Mucosa of gallbladder (tissue), 1 donor: ENCODE data around the gene ATP9A. TPM values are rescaled to one million over a fixed set of nuclear protein-coding genes. Genes with fewer than 3 reads are reported as not detected.
"Not testable (repeated sequence)": the region's sequence is repeated elsewhere in the genome, so short reads cannot be mapped to it uniquely, and the experiment has no call there.

Experiments
- DNase-seq: peaks from one replicate; pipeline ENCODE4 v3.0.0-alpha.2; 2020; ENCODE audit warnings: low spot score
- total RNA-seq: library from RNA; stranded (reverse); gene quantifications from one replicate; pipeline ENCODE4 v1.2.1, GENCODE V29; 2021
- donor health status: DM: no; HTN: no; CAD: no.

The ATP9A gene
- total RNA-seq, 1 donor from 2014 or later = 49.5 TPM

DNA sequence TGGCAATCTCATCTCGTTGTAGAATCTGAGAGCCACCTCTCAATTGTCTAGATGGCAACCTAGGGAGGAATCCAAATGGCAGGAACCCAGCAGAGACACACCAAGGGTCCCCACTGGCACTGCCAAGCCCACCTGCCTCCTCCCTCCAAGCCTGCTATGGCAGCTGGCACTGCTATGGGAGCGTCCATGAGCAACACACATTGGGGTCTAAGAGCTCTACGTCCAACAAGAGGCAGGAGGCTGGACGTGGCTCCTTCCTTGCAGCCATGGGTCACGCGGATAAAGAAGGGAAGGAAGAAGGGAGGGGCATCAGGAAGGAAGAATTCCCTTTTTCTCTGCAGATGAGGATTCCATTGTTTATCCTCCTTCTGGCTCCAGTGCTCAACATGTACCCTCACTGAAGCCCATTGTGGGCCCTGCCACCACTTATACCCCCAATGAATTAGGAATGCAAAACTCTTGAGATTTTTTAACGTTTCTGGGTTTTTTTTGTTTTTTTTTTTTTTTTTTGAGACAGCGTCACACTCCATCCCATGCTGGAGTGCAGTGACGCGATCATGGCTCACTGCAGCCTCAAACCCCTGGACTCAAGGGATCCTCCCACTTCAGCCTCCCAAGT is 17.3 kb downstream of the ATP9A start:
- no peak for DNase-seq

DNA sequence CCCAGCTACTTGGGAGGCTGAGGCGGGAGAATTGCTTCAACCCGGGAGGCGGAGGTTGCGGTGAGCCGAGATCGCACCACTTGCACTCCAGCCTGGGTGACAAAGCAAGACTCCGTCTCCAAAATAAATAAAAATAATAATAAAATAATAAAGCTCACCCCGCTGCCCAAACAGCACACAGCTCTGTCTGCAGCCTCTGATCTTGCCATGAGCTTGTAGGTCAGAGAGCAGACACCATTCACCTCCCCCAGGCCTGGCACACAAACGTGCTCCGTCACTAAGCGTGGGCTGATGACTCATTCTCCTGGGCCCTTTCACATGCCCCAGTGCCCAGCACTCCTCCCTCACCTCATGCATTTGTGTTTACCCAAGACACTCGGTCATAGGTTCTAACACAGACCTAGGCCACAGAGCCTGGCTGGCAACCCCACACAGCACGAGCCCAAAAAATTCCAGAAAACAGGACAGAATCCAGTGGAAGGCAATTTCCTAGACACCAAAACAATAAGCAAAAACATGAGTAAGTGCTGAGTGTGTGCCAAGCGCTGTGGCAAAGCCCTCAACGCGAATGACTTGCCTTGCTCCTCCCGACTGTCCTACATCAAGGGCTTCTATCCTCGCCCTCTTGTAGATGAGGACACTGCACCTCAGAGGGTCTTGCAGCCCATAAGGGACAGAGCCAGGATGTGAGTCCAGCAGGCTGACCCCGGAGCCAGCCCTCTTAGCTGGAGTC is 18.0 kb downstream of the ATP9A start:
- peak; percentile 89 for DNase-seq

DNA sequence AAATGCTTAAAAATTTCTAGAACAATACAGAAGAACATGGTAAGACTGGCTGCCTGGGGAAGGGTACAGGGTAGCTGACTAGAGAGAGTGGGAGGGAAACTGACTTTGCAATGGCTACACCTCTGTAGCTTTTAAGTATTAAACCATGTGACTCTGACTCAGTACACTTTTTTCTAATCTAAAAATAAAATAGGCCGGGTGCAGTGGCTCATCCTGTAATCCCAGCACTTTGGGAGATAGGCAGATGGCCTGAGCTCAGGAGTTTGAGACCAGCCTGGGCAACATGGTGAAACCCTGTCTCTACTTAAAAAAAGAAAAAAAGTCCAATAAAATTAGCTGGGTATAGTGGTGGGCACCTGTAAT is 18.5 kb downstream of the ATP9A start:
- DNase-seq = no peak

DNA sequence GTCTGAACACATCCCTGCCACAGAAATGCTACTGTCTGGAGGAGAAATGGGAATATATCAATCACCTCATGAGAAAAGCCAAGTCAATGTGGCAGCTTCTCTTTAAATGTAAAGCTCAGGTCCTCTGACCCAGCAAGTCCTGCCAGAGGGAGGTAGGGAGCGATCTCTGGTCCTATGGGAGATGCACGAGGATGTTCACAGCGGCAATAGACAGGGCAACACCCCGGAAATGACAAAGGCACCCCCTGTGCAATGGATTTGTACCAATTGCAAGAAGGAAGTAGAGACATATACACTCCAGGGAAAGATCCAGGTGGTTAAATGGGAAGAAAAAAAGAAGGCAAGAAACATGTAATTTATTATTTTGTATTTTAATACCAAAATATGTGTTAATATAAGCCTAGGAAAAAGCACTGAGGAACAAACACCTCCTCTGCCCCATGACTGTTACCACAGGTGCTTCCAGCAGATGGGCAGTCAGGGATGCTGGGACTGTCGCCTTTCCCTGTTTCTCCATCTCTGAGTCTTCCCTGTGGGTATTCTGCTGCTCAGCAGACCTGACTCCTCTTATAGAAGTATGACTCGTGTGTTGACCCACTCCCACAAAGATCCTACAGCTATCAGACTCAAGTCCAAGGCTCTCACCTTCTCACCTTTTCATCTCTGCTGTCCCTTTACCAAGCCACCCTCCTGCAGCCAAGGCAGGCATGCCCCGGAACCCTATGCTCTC is 20.8 kb downstream of the ATP9A start:
- DNase-seq = no peak

DNA sequence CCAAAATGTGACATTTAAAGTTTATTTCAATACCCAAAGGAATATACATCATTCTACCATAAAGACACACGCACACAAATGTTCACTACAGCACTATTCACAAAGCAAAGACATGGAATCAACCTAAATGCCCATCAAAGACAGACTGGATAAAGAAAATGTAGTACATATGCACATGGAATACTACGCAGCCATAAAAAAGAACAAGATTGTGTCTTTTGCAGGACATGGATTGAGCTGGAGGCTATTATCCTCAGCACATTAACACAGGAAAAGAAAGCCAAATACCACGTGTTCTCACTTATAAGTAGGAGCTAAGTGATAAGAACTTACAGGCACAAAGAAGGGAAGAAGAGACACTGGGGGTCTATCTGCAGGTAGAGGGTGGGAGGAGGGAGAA is 22.4 kb downstream of the ATP9A start:
- no peak for DNase-seq

DNA sequence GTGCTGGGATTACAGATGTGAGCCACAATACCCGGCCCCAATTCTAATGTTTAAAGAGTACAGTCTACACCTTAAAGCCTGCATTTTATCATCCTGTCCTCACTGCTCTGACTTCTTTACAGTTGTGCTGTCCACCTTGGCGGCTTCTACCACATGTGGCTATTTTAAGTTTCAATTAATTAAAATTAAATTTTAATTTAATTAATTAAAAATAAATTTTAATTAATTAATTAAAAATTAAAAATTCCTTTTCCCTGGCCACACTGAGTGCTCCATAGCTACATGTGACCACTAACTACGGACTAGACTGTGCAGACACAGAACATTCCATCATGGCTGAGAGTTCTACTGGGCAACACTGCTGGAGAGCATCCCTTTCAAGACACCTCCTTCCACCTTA is 27.4 kb downstream of the ATP9A start:
- no peak for DNase-seq

DNA sequence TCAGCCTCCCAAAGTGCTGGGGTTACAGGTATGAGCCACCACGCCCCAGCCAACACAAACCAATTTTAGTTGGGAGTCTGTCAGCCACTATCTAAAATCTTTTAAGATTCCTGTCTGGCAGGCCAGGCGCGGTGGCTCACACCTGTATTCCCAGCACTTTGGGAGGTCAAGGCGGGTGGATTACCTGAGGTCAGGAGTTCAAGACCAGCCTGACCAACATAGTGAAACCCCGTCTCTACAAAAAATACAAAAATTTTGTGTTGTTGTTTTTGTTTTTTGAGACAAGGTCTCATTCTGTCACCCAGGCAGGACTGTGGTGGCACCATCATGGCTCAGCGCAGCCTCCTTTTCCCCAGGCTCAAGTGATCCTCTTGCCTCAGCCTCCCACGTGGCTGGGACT is 27.9 kb downstream of the ATP9A start:
- not testable (repeated sequence) for DNase-seq

DNA sequence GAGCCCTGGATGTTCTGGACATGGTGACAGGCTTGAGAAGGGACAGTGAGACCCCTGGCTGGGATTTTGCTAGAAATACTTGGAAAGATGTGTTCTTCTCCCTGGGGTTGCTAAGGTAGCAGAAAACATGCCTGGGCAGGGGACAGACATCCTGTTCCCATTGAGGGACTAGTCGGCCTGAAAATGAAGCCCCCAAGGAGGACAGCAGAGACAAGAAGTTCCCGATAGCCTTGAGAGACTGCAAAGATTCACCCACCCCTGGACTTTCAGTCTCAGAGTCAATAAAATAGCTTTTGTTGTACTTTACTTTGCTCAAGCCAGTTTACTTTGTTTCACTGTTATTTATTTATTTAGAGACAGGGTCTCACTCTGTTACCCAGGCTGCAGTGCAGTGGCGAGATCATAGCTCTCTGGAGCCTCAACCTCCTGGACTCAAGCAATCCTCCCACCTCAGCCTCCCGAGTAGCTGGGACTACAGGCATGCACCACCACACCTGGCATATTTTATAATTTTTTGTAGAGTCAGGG is 28.4 kb downstream of the ATP9A start:
- DNase-seq = no peak

DNA sequence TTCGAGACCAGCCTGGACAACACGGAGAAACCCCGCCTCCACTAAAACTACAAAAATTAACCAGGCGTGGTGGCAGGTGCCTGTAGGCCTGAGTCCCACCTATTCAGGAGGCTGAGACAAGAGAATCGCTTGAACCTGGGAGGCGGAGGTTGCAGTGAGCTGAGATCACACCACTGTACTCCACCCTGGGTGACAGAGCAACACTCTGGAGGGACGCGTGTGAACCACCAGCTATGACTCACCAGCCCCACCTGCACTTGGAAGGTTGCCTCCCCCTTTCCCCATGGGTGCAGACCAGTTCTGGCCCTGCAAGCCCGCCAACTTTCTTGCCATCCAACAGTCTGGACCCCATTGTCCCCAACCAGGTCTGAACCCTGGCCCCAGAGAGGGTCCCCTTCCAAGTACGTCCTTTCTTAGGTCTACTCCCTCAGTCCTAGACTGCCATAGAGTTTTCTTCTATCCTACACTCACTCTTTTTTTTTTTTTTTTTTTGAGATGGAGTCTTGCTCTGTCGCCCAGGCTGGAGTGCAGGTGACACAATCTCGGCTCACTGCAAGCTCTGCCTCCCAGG is 29.2 kb downstream of the ATP9A start:
- no peak for DNase-seq

DNA sequence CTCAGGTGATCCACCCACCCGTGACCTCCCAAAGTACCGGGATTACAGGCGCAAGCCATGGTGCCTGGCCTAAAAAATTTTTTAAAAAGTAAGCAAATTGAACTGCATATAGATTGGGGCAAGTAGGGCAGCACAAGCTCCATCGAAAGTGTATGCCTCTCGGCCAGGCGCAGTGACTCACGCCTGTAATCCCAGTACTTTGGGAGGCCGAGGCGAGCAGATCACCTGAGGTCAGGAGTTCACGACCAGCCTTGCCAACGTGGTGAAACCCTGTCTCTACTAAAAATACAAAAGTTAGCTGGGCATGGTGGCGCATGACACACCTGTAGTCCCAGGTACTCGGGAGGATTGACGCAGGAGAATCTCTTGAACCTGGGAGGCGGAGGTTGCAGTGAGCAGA is 29.9 kb downstream of the ATP9A start:
- DNase-seq = not testable (repeated sequence)

DNA sequence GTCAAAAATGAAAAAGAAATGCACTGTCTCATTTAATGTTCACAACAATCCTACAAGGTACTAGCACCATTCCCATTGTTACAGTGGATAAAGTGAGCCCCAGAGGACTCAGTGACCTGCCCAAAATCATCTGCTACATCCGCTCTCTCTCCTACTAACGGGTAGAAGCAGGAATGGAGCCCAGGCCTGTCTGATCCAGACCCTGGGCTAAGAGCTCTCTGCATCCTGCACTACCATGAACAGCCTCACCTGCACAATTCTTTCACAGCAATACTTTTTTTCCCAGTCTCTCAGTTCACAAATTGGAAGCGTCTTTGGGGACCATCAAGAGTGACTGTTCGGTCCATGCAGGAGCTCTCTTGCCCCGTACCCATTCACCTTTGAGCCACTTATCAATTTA is 31.2 kb downstream of the ATP9A start:
- DNase-seq = no peak

DNA sequence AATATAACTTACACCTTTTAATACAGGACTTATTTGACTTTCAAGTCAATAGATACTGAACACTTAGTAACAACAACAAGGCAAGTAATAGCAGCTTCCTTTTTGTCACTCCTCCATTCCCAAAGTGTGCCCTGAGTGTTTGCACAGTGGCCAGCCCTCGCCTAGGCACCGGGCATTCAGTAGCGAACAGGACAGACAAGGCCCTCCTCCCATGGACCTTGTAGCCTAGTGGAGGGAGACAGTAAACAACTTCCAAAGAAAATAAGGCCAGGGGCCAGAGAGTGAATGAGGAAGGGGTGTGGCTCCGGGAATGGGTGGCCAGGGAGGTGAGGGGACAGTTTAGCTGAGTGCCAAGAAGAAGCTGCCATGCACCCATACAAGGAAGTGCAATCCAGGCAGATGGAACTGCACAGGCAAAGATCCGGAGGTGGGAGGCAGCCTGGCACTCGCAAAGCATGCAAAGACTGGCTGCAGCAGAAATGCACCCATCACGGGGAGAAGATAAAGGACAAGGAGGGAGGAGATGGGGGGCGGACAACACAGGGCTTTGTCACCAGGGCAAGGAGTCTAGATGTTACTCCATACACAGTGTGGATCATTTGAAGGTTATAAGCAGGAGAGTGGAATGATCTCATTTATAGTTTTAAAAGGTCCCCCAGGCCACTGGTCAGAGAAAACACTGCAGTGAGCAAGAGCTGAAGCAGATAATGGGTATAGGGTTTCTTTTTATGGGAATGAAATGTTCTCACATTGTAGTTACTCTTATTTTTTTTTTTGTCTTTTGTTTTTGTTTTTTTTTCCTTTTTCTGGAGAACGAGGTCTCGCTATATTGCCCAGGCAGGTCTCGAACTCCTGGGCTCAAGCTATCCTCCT is 32.2 kb downstream of the ATP9A start:
- no peak for DNase-seq

DNA sequence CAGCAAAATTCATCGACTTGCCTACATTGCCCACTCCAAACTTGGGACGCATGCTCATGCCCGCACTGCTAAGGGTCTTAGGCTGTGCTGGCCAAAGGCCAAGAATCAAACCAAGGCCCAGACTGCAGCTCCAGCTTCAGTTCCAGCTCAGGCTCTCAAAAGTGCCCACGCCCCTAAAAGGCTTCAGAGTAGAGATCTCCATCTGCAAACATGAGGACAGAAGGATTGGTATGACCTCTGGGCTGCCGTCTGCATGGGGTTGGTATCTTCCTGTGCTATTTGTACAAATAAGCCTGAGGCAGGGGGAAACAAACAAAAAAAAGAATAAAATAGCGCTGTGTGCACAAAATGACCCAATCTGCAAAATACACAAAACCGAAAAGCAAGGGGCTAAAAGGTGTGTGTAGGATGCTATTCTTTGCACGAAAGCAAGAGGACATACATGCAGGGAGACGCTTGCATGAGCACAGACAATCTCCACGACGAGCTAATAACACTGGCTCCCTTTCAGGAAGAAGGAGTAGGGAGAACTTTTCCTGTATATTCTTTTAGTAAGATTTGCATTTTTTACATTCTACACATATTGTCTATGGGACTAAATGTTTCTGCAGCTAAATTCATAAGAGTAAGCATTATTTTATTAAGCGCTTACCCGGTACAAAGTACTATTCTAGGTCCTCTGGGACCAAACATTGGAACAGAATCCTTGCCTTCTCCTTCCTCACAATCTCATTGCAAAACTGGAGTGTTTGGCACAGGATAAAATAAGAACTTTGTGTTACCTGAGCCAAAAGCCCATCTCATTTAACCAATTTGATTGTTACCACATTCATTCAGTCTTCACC is 33.1 kb downstream of the ATP9A start:
- DNase-seq = no peak

DNA sequence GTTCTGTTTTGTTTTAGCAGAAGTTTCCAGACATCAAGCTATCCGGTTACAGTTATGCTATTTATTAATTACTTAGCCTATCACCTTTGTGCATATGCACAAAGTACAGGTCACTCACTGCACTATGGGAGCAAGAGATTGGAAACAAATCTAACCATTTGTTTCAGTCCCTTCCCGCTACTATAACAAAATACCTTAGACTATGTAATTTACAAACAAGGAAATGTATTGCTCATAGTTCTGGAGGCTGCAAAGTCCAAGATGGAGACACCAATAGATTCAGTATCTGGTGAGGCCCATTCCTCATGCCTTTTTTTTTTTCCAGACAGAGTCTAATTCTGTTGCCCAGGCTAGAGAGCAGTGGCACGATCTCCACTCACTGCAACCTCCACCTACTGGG is 35.1 kb downstream of the ATP9A start:
- DNase-seq = no peak

DNA sequence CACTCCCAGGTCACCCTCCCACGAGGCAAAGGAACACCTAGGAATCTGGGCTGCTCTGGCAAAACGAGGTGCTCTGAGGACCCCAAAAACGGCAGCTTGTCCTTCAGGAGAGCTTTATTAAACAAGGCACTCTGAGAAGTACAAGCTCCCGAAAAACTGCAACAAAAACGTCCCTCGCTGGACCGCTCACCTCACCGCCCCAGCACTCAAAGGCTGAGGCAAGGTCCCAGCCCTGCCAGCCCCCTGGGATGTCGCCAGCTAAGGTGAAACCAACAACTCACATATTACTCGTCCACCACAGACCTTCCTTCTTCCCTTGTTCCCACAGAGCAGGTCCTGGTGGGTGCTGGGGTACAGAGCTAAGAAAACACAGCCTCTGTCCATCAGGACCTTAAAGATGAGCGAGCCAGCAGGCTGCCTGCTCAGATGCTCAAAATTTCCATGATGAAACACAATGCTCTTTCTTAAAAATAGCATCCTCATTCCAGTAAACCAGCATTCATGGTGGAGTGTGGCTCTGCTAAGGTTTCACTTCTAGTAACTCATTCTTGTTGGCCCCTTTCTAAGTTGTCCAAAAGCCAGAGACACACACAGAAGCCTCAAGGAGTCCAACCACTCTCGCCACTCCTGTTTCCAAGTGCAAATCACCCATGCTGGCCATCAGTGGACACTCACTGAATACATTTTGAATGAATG is 35.9 kb downstream of the ATP9A start:
- DNase-seq = no peak

DNA sequence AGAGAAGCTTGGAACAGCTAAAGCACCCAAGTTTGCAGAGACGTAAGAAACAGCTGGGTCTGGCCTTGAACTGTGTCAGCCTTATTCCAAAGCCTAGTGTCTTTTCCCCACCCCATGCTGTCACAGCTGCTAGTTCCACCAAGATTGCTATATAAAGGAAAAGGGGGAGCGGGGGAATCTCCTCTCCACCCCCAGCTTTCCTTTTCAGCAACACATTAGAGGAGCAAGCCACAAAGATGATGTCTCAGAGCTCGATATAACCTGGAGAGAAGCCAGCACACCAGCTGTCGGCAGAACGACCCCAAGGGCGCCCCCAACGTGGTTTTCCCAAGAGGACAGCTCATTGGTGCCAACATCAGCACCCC is 36.5 kb downstream of the ATP9A start:
- no peak for DNase-seq

DNA sequence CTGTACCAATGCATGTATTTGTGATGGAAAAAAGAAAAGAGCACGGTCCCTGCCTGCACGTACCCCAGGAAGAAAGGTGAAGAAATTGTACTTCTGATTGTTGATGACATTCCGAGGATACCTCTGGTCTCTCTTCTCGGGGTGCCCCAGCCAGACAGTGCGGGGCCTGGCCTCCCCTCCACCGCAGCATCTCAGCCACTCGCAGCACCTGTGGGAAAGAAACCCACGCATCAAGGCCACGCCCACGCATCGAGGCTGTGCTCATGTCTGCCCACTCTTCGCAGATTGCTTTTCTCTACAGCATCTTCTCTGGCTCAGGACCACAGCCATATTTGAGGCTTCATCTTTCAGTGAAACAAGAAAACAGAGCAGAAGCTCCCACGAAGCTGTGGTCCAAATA is 38.4 kb downstream of the ATP9A start:
- no peak for DNase-seq

DNA sequence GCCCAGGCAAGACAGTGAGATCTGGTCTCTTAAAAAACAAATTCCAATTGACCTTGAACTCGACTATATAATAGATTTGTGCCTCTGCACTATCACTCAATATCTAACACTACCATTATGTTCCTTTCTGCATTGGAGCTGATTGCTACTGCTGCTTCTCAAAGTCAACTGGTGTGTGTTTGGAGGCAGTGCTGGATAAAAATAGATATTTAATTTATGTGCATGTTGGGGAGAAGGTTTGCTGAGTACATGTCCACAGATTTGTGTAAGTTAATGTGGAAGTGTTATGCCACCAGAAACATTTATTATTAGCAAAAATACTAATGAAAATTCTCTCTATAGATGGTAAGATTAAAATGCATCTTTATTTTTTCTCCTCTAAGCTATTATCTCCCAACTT is 39.5 kb downstream of the ATP9A start:
- no peak for DNase-seq

DNA sequence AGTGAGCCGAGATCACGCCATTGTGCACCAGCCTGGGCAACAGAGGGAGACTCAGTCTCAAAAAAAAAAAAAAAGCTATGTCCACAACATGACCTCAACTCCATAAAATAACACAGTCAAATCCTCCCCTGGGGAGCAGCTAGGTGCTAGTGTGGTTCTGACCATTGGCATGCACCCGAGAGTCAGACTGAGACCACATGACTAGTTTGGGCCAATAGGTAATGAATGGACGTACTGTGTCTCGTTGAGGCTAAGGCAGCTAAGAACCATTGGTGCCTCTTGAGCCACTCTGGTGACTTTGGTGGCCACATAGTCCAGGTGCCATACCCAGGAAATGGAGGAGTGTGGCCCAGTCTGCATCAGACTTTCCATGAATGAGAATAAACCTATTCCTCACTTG is 40.3 kb downstream of the ATP9A start:
- no peak for DNase-seq

DNA sequence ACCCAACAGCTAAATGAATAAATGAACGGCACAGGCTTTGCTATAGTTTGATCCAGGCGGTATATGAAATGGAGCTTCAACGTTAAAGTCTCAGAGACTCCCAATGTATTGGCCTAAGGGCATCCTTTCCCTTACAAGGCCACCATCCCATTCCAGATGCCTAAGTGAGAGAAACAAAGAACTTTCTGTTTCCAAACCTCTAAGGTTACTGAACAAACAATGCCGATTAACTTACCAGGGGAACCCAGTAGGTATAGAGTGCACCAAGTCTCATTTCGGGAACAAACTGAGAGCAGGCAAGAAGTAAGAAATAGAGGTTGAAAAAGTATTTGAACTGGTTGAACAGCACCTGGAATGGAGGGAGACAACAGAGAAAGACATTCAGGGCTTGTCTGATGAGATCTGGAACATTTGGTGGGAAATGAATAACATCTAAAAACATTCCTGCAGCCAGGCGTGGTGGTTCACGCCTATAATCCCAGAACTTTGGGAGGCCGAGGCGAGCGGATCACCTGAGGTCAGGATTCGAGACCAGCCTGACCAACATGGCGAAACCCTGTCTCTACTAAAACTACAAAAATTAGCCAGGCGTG is 42.5 kb downstream of the ATP9A start:
- DNase-seq = no peak
